NAMALWA (cell line): ENCODE results near the gene ATOH8.

ENCODE experiments used
- DNase-seq: peaks from one replicate; pipeline ENCODE4 v3.0.0-alpha.2; 2015; ENCODE audit warnings: low spot score

ATOH8 gene

DNA sequence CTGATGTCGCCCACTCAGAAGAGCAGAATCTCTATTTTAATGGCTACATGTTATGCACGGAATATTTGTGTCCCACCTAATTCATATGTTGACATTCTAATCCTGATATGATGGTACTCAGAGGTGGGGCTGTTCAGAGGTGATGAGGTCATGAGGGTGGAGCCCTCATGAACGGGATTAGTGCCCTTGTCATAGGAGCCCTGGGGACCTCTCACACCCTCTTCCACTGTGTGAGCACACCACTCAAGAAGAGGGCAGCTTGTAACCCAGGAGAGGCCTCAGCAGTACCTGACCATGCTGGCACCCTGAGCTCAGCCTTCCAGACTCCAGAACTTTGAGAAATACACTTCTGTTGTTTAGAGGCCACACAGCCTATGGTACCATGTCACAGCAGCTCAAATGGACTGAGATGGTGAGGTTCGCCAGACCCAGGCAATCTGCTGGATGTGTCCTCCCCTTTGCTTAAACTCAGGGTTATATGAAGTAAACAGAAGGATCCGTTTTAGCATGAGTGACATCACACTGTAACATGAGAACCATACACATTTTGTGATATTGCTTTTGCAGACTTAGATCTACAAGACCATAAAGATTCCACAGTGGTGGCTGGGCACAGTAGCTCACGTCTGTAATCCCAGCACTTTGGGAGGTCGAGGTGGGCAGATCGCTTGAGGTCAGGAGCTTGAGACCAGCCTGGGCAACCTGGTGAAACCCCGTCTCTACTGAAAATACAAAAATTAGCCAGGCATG lies 48.7 kb downstream of the ATOH8 start:
- no peak for DNase-seq

DNA sequence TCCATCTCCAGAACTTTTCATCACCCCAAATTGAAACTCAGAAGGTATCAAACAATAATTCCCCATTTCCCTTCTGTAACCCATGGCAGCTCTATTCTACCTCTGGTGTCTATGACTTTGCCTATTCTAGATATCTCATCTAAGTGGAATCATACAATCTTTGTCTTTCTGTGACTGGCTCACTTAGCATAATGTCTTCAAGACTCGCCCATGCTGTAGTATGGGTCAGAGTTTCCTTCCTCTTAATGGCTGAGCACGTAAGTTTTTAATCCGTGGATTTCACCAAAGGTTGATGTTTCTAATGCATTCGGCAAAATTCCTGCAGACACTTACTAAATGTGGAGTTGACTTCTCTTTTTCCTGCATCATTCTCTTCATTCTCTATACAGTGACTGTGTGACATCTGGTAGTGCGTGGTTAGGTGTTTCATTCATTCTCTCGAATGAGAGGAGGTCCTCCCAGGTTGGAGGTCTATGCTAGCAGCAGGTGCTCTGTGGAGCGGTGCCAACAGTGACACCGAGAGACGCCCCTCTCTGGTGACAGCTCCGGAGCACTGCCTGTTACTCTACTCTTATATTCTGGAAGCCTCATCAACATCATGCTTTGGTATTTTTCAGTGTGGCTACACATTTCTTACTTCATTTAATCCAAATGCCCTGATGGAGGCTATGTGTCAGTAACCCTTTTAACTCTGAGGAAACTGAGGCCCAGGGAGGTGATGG lies 50.1 kb downstream of the ATOH8 start:
- no peak for DNase-seq

DNA sequence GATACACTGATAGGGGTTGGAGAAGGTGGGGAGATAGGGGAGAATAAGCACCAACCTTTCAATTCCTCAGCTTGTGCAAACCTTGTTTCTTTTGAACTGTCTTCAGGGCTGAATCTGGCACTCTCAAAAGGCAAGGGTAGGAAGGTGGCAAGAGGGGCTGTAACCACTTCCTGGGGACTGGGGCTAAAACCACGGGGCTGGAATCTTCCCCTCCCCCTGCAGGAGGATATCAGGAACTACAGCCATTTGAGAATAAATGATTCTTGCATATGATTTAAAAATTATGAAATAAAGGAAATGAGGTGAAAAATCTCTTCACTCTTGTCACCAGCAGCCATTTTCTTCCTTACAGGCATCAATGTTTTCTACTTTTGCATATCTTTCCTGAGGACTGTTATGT lies 50.8 kb downstream of the ATOH8 start:
- peak; percentile 58 for DNase-seq

DNA sequence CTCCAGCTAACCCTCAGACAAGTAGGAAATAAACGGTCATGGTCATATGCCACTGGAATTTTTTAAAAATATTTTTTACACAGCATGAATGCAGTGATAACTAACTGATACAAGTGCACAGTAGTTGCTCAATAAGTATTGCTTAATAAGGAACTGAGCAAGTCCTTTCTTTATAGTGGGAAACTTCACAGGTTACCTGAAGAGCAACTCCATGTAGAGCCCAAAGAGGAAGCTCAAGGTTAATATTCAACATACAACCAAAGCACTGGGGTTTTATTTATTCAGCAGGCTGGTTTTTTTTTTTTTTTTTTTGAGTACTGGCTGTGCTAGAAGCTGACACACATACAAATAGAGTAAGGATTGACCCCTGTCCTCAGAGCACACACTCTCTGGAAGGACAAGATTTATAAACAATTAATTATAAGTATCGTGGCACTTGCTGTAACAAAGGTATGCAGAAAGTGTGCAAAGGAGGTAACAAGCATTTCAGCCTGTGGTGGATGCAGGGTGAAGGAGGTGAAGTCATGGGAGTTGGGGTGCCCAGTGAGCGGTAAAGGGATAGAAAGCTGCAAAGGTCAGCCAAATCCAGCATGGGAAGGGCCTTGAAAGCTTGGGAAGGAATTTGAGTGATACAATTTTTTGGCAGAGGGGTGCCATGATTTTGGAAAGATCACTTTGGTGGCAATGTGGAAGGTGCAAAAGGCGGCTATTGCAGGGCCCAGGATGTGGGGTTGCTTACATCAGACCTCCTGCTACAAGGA lies 52.7 kb downstream of the ATOH8 start:
- no peak for DNase-seq

DNA sequence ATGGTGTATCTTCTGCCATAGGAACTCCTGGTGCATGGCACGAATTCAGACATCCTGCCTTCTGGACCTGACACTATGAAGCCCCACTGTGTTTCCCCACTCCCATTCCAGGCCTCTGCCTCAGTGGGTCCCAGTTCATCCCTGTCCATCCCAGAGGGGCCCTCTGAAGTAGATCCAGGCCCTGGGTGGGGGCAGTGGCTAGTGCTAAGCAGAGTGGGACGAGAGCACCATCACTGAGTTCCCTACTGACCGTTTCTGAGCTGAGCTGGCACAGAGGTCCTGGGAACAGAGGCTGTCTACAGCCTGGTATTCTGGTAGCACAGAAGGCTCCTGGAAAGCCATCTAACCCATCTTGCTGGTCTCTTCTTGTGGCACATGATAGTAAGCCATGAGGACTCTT lies 54.0 kb downstream of the ATOH8 start:
- DNase-seq = no peak

DNA sequence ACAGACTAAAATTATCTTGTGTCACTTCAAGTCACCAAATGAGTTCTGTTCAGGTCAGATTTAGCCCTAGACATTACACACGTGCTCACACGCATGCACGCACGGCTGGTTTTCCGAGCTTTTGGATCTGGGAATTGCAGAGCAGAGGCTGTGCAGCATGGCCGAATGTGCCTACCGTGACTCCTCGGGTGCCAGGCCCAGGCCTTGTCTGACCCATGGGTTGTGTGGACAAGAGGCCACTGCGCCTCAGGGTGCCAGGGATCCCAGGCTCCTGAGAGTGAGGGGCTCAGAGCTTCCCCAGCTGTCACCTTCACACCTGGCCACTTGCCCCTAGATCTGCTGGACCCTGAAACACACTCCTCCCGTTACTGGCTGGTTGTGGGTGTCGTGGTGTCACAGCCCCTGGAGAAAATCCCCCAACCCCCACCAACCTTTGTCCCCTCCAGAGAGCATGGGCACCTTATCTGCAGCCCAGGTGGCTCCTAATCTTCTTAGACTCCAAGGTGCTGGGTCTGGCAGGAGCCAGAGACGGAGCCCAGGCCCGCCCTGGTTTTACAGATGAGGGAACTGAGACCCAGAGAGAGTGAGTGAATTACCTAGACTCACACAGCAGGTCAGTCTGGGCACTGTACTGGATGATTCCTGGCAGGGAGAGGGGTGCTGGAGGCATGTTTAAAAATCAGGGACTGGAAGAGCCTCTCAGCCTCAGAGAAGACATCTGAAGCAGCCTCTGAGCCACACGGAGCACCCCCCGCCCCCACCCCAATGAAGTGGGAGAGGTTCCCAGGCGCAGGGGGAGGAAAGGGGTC lies 56.8 kb downstream of the ATOH8 start:
- DNase-seq = no peak

DNA sequence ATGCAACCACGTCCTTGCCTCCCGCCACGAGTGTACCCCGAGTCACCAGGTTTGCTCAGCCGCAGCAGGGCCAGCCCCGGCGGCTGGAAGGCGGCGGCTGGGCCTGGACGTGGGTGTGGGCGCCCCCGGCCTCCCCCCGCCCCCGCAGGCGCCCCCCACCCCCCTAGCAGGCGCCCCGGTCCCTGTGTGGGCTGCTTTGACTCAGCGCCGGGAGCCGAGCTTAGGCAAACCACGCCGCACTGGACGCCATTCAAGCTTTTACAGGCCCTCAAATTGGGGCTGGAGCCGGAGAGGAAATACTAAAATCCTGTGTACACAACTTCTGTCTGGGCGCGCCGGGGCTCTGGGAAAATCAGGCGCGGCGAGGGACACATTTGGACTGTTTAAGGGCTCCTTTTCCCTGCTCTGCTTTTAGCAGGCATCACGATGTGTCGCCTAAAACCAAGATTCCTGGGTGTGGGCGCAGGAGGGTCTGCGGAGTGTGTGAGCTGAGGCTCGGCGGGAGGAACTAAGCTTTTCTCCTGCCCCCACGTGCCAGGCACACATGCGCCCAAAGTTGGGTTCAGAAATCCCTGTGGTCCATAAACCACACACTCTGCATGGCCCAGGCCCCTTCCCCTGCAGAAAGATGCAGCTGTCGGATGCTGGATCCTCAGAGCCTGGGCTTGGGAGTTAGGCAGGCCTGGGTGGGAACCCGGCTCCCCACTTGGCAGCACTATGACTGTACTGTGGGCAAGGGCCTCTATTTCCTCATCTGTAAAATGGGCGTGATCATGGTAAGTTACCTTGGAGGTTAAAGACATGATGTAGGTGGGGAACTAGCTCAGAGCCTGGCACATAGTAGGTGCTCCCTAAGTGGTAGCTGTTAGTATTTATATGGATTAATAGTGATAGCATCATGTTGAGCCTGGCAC lies 57.6 kb downstream of the ATOH8 start:
- DNase-seq = no peak

DNA sequence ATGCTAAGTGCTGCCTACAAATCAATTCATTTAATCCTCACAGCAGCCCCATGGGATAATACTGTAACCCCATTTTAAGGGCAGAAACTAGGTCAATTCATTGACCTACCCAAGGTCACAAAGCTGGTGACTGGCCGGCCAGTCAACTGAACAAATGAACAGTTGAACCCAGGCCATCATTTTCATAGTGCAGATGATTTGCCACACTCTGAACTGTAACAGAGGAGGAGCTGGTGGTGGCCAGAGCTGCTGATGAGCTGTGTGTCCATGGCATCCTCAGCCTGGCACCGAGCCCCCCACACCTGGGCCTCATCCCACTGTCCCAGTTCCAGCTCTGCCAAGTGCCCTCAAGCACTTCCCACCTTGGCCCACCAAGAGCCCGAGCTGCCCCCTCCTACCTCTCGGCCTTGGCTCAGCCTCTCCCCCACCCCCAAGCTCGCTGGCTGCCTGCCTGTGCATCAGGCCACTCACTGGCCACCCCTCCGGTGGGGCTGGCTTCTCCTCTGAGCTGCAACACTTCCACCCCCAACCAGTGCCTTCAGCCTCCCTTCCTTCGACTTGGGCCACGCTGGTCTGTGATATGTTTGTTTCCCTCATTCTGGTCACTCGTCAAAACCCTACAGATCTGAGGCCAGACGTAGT lies 58.4 kb downstream of the ATOH8 start:
- DNase-seq = no peak

DNA sequence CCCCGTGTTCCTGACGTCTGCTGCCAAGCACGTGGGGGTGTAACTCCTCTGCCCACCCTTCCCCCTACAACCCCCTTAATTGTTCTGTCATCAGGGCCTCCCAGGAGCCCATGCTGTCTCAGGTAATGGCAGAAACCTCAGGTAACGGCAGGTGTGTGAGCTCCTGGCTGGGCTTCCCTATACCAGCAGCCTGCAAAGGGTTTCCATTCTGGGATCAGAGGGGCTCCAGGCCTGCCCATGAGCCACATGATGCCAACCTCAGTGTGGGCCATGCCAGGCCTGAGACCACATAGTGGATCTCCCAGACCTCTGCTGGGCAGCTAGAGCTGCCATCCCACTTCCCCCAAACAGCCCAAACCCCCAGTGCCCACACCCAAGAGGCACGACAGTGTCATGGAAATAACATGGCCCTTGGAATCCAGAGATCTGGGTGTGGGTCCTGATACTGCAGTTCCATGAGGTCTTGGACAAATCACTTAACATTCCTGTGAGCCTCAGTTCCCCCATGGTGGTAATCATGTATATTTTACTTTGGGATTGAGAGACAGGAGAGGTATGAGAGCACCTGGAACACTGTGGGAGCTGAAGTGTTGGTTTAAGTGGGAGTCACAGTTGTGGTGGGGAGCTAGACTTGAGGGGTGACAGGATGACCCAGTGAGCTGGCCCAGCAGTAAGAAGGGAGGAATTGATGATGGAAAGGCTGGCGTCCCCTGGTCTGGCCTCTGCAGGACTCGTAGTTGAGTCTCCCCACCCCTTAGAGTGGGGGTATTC lies 59.6 kb downstream of the ATOH8 start:
- DNase-seq = no peak

DNA sequence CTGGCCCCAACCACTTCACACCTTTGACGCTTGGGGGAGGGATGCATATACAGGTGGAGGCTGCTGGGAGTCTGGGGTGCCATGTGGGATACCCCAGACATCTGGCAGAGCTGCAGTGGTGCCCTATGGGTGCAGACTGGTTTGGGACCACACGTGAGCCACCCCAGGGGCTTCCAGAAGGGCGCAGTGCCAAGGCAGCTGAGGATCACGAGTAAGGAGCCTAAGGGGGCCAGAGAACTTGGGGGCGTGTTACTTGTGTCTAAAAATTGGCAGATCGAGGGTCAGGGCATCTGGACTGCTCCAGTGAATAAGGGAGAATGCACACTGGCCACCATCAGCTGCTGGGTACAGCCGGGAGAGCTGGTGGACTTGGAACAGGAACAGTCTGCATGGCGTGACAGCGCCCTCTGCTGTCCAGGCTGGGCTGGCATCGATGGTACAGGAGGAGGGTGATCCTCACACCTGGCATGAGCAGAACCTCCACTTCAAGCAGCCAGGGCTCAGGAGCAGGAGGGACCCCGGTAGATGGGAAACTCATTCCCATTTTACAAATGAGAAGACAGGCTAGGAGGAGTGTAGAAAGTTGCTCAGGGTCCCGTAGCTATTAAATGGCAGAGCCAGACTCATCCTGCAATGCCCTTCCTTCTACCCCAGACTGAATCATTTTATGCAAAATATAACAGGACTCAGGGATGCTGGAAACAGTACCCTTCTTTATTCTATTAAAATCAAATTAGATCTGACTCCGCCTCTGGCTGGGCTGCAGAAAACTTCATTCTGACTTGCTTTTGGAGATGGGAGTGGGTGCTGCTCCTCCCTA lies 60.4 kb downstream of the ATOH8 start:
- peak; percentile 86 for DNase-seq

DNA sequence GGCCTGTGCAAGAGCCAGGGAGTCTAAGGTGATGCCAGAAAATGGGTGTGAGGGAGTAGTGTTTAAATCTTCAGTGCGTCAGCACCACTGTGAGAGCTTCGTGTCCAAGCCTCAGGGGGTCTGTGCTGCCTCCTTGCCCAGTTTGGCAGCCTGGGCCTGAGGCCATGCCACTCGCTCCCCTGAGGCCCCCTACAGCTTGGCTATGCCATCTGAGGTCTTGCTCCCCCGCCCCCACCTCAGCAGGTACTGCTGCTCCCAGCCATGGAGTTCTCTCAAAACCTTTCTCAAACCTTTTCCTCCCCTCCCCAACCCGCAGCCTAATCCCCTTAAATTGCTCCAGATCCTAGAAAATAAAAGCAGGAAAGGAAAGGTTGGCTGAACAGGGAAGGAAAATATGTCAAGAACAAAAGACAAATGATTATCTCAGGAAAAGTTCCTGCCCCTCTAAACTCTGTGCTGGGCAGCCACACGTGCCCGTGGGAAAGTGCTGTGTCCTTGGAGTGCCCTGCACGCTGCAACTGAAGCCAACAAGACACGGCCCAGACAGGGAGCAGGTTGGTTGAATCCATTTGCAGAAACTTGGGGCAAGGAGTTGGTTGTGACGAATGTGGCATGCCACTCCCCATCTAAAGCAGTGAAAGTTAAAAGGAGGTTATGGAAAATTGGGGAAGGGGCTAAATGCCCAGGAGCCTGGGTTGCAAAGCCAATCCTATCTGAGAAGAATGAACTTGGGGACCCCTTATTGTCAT lies 61.2 kb downstream of the ATOH8 start:
- DNase-seq = no peak

DNA sequence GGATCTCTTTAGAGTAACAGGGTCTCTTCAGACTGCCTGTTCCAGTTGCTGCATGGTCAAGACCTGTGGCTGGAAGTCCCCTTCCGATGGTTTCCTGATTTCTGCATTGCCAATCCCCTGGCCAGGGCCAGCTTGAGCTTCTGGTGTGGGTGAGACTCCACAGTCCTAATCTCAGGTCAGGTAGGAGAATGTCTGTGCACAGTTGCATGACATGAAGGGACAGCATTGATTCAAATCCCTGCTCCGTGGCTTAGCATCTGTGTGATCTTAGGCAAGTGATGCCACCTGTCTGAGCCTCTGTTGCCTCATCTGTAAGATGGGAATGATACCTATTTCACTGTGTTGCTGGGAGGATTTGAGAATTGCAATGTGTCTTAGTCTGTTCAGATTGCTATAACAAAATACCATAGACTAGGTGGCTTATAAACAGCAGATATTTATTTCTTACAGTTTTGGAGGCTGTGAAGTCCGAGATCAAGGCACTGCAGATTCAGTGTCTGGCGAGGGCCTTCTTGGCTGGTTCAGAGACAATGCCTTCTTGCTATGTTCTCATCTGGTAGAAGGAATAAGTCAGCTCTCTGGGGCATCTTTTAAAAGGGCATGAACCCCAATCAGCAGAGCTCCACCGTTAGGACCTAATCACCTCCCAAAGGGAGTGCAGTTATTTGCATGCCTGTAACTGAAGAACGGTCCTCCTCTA lies 66.2 kb downstream of the ATOH8 start:
- no peak for DNase-seq

DNA sequence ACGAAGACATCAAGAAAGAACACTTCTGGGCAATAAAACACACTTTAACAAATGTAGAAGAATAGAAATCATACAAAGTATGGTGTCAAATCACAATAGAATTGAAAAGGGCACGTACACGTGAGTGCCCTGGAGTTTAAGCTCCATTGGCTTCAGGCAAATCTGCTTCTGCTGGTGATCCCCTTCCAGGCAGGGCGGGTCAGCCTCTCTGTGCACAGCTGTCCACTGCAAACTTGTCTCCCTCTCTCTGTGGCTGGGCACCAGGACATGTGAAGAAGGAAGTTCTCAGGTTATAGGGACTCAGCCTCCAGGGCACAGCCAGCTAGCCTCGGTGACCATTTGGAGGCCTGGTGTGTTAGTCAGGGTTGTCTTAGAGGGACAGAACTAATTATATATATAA lies 69.0 kb downstream of the ATOH8 start:
- no peak for DNase-seq

DNA sequence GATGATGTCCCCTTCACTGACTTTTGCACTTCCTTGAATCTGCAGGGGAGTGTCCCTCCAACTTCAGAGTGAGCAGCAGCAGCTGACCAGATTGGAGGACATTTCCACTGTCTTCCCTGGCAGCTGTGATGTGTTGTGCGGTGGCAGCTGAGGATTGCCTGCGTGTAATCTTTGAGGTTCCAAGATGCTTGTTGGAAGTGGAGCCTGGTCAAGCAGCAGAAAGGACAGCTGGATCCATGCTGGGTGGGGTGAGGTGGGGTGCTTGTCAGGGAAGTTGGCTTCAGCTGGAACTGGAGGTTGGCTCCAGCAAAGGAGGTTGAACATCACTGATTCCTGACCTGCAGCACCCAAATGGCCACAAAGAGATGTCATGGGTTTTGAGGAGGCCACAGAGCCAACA lies 70.2 kb downstream of the ATOH8 start:
- no peak for DNase-seq

DNA sequence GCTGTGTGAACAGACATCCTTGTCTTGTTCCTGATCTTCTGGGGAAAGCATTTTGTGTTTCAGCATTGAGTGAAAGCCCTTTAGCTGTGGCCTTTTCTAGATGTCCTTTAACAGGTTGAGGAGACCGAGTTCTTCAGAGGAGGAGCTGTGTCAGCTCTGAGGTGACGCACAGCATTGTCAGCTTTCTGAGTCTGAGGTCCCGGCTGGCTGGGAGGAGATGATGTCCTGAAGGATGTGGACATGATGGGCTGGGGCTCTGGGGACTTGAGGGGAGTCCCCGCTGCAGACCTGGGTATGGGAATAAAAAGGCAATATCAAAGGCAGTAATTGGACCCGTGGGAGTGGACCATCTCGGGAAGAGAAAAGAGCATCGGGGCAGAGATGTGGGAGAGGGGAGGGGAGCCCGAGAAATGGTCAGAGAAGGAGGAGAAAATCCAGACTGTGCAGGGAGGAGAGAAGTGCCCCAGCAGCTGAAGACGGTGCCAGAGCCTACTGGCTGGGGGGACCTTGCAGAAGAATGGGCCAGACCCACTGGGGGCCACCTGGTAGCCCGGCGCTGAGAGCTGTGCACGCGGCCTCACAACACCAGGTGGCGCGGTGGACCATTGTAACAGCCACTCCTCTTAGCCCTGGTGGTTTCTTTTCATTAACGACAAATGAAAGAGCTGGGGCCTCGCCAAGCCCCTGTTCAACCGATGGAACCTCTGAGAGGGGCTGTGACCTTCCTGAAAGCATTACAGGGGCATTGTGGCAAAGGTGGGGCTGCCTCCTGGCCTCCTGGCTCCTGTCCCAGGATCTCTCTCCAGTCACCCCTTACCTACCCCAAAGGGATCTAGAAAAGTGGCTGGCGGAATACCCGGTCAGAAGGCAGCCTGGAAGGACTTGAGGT lies 73.4 kb downstream of the ATOH8 start:
- DNase-seq = peak; percentile 85

DNA sequence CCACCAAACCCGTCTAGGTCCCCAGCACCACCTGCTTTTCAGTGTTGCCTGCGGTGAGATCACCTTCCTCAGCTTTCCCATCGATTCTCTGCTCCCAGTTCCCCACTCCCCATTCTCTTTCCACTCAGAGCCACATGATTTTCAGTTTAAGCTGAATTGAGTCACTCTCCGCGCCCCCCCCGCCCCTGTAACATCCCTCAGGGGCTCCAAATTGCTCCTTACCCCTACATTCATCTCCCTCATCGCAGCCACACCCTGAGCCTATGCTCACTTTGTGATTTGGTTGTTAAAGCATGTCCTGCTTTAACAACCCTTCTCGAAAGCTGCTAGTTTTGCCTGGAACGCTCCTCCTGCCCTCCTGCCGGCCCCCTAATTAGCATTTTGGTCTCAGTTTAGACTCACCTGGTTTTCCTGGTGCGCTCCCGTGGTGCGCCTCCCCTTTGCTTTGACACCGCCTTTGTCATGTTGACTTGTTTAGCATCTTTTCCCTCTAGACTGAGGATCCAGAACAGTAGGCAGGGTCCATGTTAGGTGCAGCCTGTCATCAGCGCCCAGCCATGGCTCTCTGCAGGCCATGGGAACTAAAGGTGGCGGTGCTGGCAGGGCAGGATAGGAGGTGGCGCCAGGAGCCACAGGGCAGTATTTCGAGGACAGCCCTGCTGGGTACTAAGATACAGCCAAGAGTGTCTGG lies 74.2 kb downstream of the ATOH8 start:
- no peak for DNase-seq
